Stimulated activated CD4-positive, alpha-beta T cell treated with anti-CD3 and anti-CD28 coated beads, Interleukin-15, amount 100 ng/mL, for 24 hours (primary cell): Measurements from ENCODE around the gene CADM1.

ENCODE experiments used
- DNase-seq: peaks from one replicate; pipeline ENCODE4 v3.0.0-alpha.2; 2020

Gene CADM1

GRCh38 chr11:115198321-115198741 is 305.9 kb downstream of the CADM1 start:
- no peak for DNase-seq

- DNase-seq: no peak
Observed at GRCh38 chr11:115197433-115197832, 306.8 kb downstream of the CADM1 start.

DNA sequence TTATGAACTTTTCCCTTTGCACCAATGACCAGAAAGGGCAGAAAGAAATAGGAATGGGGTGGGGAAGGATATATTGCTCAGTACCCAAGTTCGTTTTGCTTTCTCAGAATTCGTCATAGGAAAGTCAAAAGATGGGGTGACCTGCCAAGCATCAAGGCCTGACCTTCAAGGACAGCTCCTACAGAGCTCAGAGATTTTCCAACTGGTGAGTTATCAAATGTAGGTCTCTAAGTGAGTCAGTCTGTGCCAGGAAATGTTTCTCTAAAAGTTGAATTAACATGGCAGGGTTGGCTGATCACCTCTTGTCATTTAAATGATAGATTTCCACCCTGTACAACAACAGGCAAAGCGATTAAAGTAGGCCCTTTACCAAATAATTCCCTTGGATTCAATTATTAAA is 307.2 kb downstream of the CADM1 start:
- DNase-seq: no peak

DNA sequence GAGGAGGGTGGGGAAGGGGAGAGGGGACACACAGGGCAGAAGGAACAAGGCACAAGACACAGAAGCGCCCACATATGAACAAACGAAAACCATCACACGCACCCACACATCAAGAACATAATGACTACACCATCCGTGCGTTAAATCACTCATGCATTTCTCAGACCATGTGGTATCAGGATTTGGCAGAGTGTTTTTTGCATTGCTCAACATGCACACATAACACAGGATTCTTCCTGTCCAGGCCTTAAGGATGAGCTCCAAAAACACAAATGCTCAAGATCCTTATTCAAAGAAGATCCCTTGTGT is 309.5 kb downstream of the CADM1 start:
- no peak for DNase-seq

- no peak for DNase-seq
Observed at GRCh38 chr11:115193914-115194801, 310.1 kb downstream of the CADM1 start.

- DNase-seq: no peak
Observed at GRCh38 chr11:115191761-115192160, 312.5 kb downstream of the CADM1 start.

- DNase-seq: no peak
Observed at GRCh38 chr11:115190196-115190595, 314.0 kb downstream of the CADM1 start.

GRCh38 chr11:115188898-115189278 is 315.3 kb downstream of the CADM1 start:
- DNase-seq: no peak

- no peak for DNase-seq
Observed at GRCh38 chr11:115188188-115188897, 315.9 kb downstream of the CADM1 start.

- no peak for DNase-seq
Observed at GRCh38 chr11:115185931-115186330, 318.3 kb downstream of the CADM1 start.

- no peak for DNase-seq
Observed at GRCh38 chr11:115185507-115185906, 318.7 kb downstream of the CADM1 start.

- DNase-seq: no peak
Observed at GRCh38 chr11:115184901-115185300, 319.3 kb downstream of the CADM1 start.

DNA sequence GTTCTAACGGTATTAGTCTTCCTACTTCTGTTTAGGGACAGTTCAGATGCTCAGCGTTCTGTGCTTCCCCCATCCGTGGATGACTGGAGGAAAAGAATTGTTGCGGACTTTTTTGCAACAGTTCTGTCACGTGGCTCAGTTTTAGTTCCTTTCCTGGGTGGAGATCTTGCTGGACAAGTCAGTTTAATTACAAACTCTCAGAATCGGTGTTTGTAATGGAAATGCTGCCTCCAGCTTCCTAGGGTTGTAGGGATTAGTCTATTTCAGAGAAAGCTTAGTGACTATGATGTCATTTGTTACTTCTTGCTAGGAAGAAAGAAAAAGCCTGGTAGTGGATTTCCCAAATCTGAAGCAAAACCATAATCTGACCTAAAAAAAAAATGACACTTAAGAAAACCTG is 320.4 kb downstream of the CADM1 start:
- no peak for DNase-seq

- DNase-seq: no peak
Observed at GRCh38 chr11:115183136-115183535, 321.1 kb downstream of the CADM1 start.

DNA sequence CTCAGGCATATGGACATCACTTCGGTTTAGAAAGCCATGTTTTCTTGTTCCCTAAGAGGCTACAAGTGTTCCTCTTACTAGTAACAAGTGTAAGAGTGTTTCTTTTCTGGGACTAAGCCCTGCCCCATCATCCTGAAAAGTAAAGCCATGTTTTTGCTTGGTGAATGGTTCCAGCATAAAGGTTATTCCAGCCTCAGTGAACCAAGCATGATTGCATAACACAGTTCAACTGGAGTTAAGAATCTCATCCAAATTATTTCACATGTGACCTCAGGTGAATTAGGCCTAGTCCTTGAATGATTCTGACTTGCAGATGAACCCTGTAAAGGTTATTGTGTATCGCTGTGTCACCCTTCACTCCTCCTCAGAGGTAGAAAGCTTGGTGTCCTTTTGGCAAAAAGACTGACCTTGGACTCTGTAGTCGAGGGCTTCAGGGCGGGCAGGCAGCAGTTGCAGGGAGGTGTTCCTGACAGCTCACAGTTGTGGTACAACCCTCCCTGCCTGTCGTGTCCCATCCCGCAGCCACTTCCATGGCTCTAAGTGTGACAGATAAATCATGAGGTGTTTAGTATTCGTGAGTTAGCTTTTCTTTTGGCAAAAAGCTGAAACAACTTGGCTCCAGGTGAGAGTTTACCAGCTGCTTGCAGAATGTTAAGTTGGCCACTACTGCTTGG is 321.8 kb downstream of the CADM1 start:
- DNase-seq: no peak

GRCh38 chr11:115181538-115181937 is 322.7 kb downstream of the CADM1 start:
- DNase-seq: no peak

DNA sequence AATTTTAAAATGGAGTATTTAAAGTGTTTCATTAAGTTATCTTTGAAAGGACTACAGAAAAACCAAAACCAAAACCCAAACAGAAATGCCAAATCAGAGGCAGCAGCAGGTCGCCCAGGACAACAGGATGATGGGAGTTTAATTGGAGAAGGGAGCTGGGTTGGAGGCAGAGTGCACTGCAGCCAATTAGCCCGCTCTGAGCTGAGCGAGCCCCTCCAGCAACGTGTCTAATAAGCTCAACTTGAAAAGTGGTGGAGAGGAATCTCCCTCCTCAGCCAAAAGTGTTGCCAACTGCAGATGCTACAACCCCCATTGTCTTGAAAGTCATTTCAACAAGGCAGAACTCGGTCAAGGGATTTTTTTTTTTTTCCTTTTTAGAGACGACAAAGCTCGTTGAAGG is 323.9 kb downstream of the CADM1 start:
- DNase-seq: no peak

GRCh38 chr11:115179636-115180035 is 324.6 kb downstream of the CADM1 start:
- DNase-seq: no peak

DNA sequence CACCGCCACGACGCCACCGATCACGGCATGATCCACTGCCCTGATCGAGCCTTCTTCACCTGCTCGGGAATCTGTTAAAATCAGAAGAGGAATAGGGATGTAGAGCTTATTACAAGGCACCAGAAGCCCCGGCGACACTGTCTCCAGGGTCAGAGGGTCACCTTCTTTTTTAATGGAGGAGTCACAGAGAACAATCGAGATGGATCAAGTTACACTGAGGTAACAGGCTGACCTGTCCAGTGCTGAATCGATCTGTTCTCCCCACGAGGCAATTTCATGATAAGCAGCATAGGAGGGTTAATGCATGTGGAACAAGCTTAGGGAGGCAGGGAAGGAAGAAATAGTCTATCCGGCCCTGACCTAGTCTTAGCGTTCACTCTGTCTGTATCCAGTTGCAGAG is 325.5 kb downstream of the CADM1 start:
- DNase-seq: no peak

DNA sequence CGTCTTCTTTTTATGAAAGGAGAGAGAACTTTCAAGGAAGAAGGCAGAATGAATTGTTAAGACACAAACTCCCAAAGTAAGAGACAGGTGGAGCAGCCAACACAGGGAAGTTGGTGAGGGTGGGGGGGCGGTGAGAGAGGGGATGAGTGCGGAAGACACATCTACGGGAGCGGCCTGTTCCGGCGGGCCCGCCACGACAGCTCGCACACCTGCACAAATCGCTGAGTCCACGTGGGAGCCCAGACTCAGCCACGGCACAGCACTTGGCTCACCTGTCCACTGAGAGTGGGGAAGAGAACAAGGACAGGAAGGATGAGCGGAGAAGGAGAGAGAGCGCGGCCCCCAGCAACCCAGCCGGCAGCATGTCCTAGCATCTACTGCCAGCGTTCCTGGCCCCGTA is 331.1 kb downstream of the CADM1 start:
- DNase-seq: no peak

DNA sequence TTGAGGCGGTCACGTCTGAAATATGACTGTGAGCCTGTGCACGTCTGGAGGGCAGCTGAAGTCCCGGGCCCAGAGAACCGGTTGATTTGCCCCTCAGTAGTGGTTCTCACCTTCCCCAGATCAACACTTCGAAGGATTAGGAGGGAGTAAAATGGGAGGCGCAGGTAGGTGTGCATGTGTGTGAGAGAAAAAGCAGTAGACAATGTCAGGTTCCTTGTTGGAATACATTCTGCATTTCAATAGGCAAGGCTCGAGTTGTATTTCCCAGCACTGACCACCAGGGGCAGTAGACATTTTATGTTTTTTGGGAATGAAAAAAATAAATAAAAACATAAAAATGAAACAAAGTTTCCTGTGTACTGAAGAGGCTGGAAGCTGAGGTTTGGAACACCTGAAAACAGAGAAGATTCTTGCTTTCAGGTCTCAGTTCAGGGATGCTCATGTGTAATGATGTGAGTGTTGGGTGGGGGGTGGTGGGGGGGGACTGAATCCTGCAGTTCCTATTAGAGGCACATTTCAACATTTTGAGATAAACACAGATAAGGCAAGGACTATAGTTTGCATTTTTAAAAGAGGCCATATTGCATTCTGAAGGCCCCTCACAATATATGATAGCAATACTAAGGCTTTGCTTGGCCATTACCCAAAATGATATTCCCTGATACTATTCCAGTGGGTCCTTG is 333.9 kb downstream of the CADM1 start:
- peak; percentile 39 for DNase-seq

GRCh38 chr11:115169251-115169650 is 335.0 kb downstream of the CADM1 start:
- DNase-seq: no peak

DNA sequence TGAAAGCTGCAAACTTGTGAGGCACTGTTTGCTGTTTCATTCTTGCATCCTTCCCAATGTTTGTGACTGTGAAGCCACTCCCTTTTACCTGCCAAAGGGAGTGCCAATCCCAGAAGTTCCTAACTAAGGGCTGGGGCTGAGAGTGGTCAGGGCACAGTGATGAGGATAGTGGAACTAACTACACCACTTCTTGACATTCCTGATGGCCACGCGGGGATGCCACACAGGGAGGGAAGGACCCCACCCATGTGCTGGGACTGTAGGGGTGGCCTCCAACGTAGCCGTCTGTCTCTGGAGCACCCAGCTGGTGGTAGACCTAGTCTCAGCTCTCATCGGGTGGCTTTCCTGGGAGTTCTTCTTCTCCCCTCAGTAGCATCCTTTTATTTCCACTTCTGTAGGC is 335.5 kb downstream of the CADM1 start:
- DNase-seq: no peak
